Activated CD4-positive, alpha-beta T cell treated with anti-CD3 and anti-CD28 coated beads, Interleukin-2, Interleukin-6, amounts not matched to agents 100 ng/mL and 50 ng/mL, durations not matched to agents 16 hours and 8 hours (primary cell): Measurements from ENCODE around the gene MBOAT2.
"Not testable (repeated sequence)": the region's sequence is repeated elsewhere in the genome, so short reads cannot be mapped to it uniquely, and the experiment has no call there.

Experiments used
- DNase-seq: peaks from one replicate; pipeline ENCODE4 v3.0.0-alpha.2; 2020

Gene MBOAT2

GRCh38 chr2:9003616-9004337 lies at the start of gene MBOAT2:
Gene MBOAT2, minus strand, starts transcription at chr2:9003684. Its CDS starts 70 bp downstream, at chr2:9003614.
- DNase-seq: peak; percentile 87

- DNase-seq: no peak
Observed at GRCh38 chr2:9052821-9053533, 49.5 kb upstream of the MBOAT2 start.

- DNase-seq: not testable (repeated sequence)
Observed at GRCh38 chr2:9051451-9051850, 48.0 kb upstream of the MBOAT2 start.

- DNase-seq: no peak
Observed at GRCh38 chr2:9050122-9050809, 46.8 kb upstream of the MBOAT2 start.

GRCh38 chr2:9045595-9045994 lies 42.1 kb upstream of the MBOAT2 start:
- DNase-seq: no peak

GRCh38 chr2:9043491-9043890 lies 40.0 kb upstream of the MBOAT2 start:
- not testable (repeated sequence) for DNase-seq

GRCh38 chr2:9037166-9037565 lies 33.7 kb upstream of the MBOAT2 start:
- DNase-seq: no peak

- DNase-seq: peak; percentile 13
Observed at GRCh38 chr2:9033385-9034168, 30.1 kb upstream of the MBOAT2 start.

- DNase-seq: no peak
Observed at GRCh38 chr2:9032536-9033255, 29.2 kb upstream of the MBOAT2 start.

GRCh38 chr2:9032121-9032520 lies 28.6 kb upstream of the MBOAT2 start:
- no peak for DNase-seq

- DNase-seq: no peak
Observed at GRCh38 chr2:9031246-9031645, 27.8 kb upstream of the MBOAT2 start.

GRCh38 chr2:9030841-9031240 lies 27.4 kb upstream of the MBOAT2 start:
- no peak for DNase-seq

- DNase-seq: no peak
Observed at GRCh38 chr2:9030190-9030589, 26.7 kb upstream of the MBOAT2 start.

- DNase-seq: no peak
Observed at GRCh38 chr2:9029721-9030120, 26.2 kb upstream of the MBOAT2 start.

GRCh38 chr2:9027884-9028283 lies 24.4 kb upstream of the MBOAT2 start:
- no peak for DNase-seq

- no peak for DNase-seq
Observed at GRCh38 chr2:9025746-9026145, 22.3 kb upstream of the MBOAT2 start.

GRCh38 chr2:9024575-9024974 lies 21.1 kb upstream of the MBOAT2 start:
- DNase-seq: no peak

GRCh38 chr2:9021563-9022211 lies 18.2 kb upstream of the MBOAT2 start:
- DNase-seq: no peak

GRCh38 chr2:9020267-9020666 lies 16.8 kb upstream of the MBOAT2 start:
- DNase-seq: no peak

GRCh38 chr2:9018534-9018933 lies 15.1 kb upstream of the MBOAT2 start:
- no peak for DNase-seq

GRCh38 chr2:9018109-9018508 lies 14.6 kb upstream of the MBOAT2 start:
- DNase-seq: no peak

- no peak for DNase-seq
Observed at GRCh38 chr2:9017411-9017810, 13.9 kb upstream of the MBOAT2 start.
